ENCODE results near the gene SAMHD1. TPM values are rescaled to one million over a fixed set of nuclear protein-coding genes. Genes with fewer than 3 reads are reported as not detected.

SAMHD1 gene
- total and polyA plus RNA-seq, 9 of the 15 experiments (the other 6 are each of a cell fraction or from before 2014, with no cell fraction given) = 6.8 to 20.4 (median 14.8) TPM

- TF ChIP-seq, protein P1, sequence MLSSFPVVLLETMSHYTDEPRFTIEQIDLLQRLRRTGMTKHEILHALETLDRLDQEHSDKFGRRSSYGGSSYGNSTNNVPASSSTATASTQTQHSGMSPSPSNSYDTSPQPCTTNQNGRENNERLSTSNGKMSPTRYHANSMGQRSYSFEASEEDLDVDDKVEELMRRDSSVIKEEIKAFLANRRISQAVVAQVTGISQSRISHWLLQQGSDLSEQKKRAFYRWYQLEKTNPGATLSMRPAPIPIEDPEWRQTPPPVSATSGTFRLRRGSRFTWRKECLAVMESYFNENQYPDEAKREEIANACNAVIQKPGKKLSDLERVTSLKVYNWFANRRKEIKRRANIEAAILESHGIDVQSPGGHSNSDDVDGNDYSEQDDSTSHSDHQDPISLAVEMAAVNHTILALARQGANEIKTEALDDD (IDR thresholded peaks at IDR 0.05) = no peak
- no peak for TF ChIP-seq BMI1 (IDR thresholded peaks at IDR 0.05; ENCODE audit: low read length)
- no peak for TF ChIP-seq TEAD1 (CRISPR knock-in tag; IDR thresholded peaks at IDR 0.05)
- TF ChIP-seq, protein P2, sequence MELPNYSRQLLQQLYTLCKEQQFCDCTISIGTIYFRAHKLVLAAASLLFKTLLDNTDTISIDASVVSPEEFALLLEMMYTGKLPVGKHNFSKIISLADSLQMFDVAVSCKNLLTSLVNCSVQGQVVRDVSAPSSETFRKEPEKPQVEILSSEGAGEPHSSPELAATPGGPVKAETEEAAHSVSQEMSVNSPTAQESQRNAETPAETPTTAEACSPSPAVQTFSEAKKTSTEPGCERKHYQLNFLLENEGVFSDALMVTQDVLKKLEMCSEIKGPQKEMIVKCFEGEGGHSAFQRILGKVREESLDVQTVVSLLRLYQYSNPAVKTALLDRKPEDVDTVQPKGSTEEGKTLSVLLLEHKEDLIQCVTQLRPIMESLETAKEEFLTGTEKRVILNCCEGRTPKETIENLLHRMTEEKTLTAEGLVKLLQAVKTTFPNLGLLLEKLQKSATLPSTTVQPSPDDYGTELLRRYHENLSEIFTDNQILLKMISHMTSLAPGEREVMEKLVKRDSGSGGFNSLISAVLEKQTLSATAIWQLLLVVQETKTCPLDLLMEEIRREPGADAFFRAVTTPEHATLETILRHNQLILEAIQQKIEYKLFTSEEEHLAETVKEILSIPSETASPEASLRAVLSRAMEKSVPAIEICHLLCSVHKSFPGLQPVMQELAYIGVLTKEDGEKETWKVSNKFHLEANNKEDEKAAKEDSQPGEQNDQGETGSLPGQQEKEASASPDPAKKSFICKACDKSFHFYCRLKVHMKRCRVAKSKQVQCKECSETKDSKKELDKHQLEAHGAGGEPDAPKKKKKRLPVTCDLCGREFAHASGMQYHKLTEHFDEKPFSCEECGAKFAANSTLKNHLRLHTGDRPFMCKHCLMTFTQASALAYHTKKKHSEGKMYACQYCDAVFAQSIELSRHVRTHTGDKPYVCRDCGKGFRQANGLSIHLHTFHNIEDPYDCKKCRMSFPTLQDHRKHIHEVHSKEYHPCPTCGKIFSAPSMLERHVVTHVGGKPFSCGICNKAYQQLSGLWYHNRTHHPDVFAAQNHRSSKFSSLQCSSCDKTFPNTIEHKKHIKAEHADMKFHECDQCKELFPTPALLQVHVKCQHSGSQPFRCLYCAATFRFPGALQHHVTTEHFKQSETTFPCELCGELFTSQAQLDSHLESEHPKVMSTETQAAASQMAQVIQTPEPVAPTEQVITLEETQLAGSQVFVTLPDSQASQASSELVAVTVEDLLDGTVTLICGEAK (IDR thresholded peaks at IDR 0.05) = peak; percentile 61; the same call in 1 of the 2 replicates
- TF ChIP-seq, protein P2 (CRISPR knock-in tag; IDR thresholded peaks at IDR 0.05) = no peak
- no peak for TF ChIP-seq ARHGAP35 (IDR thresholded peaks at IDR 0.05; ENCODE audit: partially characterized antibody)
- peak; percentile 22; the same call in 1 of the 2 replicates for TF ChIP-seq SMARCA4 (IDR thresholded peaks at IDR 0.05)
- peak in 2 of 3 experiments; percentile 19 to 32 for TF ChIP-seq YY1 (IDR thresholded peaks at IDR 0.05; ENCODE audit: borderline replicate concordance in 1 of 3, control insufficient read depth in 1 of 3, extremely low read depth in 1 of 3, insufficient read depth in 3 of 3, insufficient read length in 1 of 3, insufficient replicate concordance in 2 of 3, low read depth in 1 of 3, low read length in 2 of 3)
- TF ChIP-seq, protein P3, sequence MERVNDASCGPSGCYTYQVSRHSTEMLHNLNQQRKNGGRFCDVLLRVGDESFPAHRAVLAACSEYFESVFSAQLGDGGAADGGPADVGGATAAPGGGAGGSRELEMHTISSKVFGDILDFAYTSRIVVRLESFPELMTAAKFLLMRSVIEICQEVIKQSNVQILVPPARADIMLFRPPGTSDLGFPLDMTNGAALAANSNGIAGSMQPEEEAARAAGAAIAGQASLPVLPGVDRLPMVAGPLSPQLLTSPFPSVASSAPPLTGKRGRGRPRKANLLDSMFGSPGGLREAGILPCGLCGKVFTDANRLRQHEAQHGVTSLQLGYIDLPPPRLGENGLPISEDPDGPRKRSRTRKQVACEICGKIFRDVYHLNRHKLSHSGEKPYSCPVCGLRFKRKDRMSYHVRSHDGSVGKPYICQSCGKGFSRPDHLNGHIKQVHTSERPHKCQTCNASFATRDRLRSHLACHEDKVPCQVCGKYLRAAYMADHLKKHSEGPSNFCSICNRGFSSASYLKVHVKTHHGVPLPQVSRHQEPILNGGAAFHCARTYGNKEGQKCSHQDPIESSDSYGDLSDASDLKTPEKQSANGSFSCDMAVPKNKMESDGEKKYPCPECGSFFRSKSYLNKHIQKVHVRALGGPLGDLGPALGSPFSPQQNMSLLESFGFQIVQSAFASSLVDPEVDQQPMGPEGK (CRISPR knock-in tag; IDR thresholded peaks at IDR 0.05; ENCODE audit: borderline replicate concordance) = no peak
- no peak for TF ChIP-seq FOXP1 (CRISPR knock-in tag; IDR thresholded peaks at IDR 0.05)
- peak; percentile 82 for TF ChIP-seq CTBP1 (IDR thresholded peaks at IDR 0.05; ENCODE audit: borderline replicate concordance)
- TF ChIP-seq TGIF2 (CRISPR knock-in tag; IDR thresholded peaks at IDR 0.05) = 0 out of 2 replicates have a peak, but pooled peaks have one; percentile 9
- TF ChIP-seq ZC3H11A (IDR thresholded peaks at IDR 0.05; ENCODE audit: low read depth, low read length) = no peak
- TF ChIP-seq HDGF (IDR thresholded peaks at IDR 0.05) = no peak
- peak; percentile 87 for TF ChIP-seq NFIC (IDR thresholded peaks at IDR 0.05)
Measured at GRCh38 chr20:36861875-36862801, 89.4 kb downstream of the SAMHD1 start (continued).

Measured in K562 (cell line).